SJSA1 (cell line): ENCODE data around the gene VSTM1. TPM values are rescaled to one million over a fixed set of nuclear protein-coding genes. Genes with fewer than 3 reads are reported as not detected.

ENCODE experiments used
- DNase-seq, 2 experiments: peaks; one replicate each; pipeline ENCODE4 v3.0.0-alpha.2; 2015 to 2020; ENCODE audit warnings: low spot score in 2 of 2, low read depth in 1 of 2
- H3K27ac ChIP-seq: fragments of 250-450 bp; sonication (Bioruptor Pico); 2 replicates; pipeline ENCODE4 v1.5.1; 2020; ENCODE audit warnings: mild to moderate bottlenecking, moderate library complexity
- H3K27me3 ChIP-seq: fragments of 250-450 bp; sonication (Bioruptor Pico); replicated peaks from 2 replicates; pipeline ENCODE4 v1.5.1; 2020; ENCODE audit warnings: mild to moderate bottlenecking, moderate library complexity
- H3K36me3 ChIP-seq: fragments of 250-450 bp; sonication (Bioruptor Pico); 2 replicates; pipeline ENCODE4 v1.5.1; 2020; ENCODE audit warnings: mild to moderate bottlenecking
- H3K4me1 ChIP-seq: fragments of 250-450 bp; sonication (Bioruptor Pico); replicated peaks from 2 replicates; pipeline ENCODE4 v1.6.1; 2021; ENCODE audit warnings: mild to moderate bottlenecking
- H3K4me3 ChIP-seq: fragments of 250-450 bp; sonication (Bioruptor Pico); 2 replicates; pipeline ENCODE4 v1.5.1; 2020; ENCODE audit warnings: mild to moderate bottlenecking
- H3K9me3 ChIP-seq: fragments of 250-450 bp; sonication (Bioruptor Pico); replicated peaks from 2 replicates; pipeline ENCODE4 v1.5.1; 2020; ENCODE audit warnings: mild to moderate bottlenecking
- total RNA-seq: library from RNA; depleted of rRNA; stranded (reverse); fragments of >200 nt; shearing (Covaris generic); gene quantifications from 2 replicates; pipeline ENCODE4 v1.2.3, GENCODE V29; 2014

The VSTM1 gene
- total RNA-seq, 1 experiment from 2014 or later, result not detected

DNA sequence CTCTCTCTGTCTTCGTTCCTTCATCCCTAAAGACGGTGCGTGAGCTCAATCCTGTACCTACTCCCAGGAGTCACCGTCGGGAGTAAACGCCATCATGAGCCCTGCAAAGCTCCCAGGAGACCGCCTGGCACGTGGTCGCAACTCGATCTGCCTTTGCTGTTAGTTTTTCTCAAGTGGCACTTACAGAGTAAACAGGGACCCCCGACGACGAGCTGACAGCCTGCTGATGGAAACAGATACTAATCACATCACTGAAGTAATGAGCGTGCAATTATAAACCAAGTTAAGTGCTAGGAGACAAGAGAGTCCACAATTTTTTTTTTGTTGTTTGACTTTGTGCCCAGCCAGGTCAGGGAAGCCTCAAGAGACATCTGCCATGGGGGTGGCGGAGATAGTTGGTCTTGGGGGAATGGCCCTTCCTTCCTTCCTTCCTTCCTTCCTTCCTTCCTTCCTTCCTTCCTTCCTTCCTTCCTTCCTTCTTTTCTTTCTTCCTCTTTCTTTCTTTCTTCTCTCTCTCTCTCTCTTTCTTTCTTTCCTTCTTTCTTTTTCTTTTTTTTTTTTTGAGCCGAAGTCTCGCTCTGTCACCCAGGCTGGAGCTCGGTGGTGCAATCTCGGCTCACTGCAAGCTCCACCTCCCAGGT, 48.7 kb downstream of the VSTM1 start:
- Histone ChIP-seq H3K4me3 (no peak overlapping the region), H3K36me3 (no peaks in the 10 kb centered on the region), H3K9me3 (peaks cover 3% of the 10 kb centered on the region; the same call in 1 of the 2 replicates), H3K27me3 (no peaks in the 10 kb centered on the region), H3K4me1 (peaks cover 10% of the 10 kb centered on the region), H3K27ac (no peak overlapping the region)
- no peak for DNase-seq

DNA sequence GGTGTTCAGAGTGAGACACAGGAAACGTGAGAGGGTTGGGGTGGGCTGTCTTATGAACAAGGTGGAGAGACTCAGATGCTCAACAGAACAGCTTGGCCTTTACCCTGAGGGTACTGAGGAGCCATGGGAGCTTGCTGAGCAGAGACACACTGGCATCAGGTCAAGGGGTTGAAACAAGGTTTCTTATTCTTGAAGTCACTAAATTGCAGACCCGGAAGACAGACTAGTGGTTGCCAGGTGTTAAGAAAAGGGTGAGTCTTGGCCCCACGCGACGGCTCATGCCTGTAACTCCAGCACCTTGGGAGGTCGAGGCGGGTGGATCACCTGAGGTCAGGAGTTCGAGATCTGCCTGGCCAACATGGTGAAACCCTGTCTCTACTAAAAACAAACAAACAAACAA, 49.8 kb downstream of the VSTM1 start:
- no peaks in the 10 kb centered on the region for H3K36me3 ChIP-seq
- H3K27me3 ChIP-seq, result no peaks in the 10 kb centered on the region
- no peak for DNase-seq
- peaks cover 7% of the 10 kb centered on the region for H3K4me1 ChIP-seq
- no peak overlapping the region for H3K4me3 ChIP-seq
- no peak overlapping the region for H3K27ac ChIP-seq
- H3K9me3 ChIP-seq, result peaks cover 3% of the 10 kb centered on the region; the same call in 1 of the 2 replicates

DNA sequence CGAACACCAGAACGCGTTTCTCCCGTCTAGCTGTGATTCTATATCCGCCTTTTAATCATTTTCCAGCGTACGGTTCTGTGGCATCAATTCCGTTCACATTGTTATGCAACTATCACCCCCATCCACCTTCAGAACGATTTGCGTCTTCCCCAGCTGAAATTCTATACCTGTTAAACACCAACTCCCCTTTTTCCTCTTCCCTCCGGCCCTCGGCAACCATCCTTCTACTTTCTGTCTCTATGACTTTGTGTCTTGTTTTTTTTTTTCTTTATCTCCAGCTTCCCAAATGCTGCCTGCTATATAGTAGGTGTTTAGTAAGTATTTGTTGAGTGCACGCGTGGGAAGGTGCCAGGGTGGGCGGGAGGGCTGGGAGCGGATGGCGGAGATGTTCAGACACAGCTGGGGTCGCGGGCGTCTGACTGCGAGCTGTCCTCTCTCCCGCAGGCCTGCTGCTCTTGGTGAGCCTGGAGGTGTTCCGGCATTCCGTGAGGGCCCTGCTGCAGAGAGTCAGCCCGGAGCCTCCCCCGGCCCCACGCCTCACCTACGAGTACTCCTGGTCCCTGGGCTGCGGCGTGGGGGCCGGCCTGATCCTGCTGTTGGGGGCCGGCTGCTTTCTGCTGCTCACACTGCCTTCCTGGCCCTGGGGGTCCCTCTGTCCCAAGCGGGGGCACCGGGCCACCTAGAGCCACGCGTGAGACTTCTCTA, 52.0 kb downstream of the VSTM1 start:
- Histone ChIP-seq H3K27me3 (no peaks in the 10 kb centered on the region), H3K4me3 (no peak overlapping the region), H3K27ac (no peak overlapping the region), H3K9me3 (no peaks in the 10 kb centered on the region), H3K36me3 (no peaks in the 10 kb centered on the region), H3K4me1 (peaks cover 21% of the 10 kb centered on the region)
- DNase-seq, result no peak

DNA sequence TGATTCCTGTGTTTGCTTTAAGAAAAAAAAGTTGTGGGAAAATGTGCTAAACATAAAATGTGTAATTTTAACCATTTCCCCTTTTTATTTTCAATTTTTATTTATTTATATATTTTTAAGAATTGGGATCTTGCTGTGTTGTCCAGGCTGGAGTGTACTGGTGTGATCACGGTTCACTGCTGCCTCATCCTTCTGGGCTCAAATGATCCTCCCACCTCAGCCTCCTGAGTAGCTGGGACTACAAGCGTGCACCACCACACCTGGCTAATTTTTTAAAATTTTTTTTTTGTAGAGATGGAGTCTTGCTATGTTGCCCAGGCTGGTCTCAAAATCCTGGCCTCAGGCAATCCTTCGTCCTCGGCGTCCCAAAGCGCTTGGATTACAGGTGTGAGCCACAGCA, 53.2 kb downstream of the VSTM1 start:
- H3K4me3 ChIP-seq, result no peak overlapping the region
- peaks cover 21% of the 10 kb centered on the region for H3K4me1 ChIP-seq
- DNase-seq, result no peak
- no peaks in the 10 kb centered on the region for H3K36me3 ChIP-seq
- H3K9me3 ChIP-seq, result no peaks in the 10 kb centered on the region
- H3K27ac ChIP-seq, result no peak overlapping the region
- no peaks in the 10 kb centered on the region for H3K27me3 ChIP-seq

DNA sequence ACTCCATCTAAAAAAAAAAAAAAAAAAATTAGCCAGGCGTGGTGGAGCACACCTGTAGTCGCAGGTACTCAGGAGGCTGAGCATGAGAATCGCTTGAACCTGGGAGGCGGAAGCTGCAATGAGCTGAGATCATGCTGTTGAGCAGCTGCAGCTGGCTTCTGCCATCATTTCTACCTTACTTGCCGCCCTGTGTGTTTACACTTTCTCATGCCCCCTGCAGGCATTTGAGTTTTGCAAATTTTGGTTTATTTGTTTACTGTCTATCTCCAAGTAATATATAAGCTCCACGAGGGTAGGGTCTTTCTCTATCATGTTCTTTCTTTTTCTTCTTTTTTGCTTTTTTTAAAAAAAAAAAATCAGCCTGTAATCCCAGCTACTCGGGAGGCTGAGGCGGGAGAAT, 54.3 kb downstream of the VSTM1 start:
- DNase-seq, result no peak
- no peaks in the 10 kb centered on the region for H3K9me3 ChIP-seq
- H3K4me1 ChIP-seq, result peaks cover 21% of the 10 kb centered on the region
- no peak overlapping the region for H3K27ac ChIP-seq
- H3K27me3 ChIP-seq, result no peaks in the 10 kb centered on the region
- H3K4me3 ChIP-seq, result no peak overlapping the region
- H3K36me3 ChIP-seq, result no peaks in the 10 kb centered on the region

DNA sequence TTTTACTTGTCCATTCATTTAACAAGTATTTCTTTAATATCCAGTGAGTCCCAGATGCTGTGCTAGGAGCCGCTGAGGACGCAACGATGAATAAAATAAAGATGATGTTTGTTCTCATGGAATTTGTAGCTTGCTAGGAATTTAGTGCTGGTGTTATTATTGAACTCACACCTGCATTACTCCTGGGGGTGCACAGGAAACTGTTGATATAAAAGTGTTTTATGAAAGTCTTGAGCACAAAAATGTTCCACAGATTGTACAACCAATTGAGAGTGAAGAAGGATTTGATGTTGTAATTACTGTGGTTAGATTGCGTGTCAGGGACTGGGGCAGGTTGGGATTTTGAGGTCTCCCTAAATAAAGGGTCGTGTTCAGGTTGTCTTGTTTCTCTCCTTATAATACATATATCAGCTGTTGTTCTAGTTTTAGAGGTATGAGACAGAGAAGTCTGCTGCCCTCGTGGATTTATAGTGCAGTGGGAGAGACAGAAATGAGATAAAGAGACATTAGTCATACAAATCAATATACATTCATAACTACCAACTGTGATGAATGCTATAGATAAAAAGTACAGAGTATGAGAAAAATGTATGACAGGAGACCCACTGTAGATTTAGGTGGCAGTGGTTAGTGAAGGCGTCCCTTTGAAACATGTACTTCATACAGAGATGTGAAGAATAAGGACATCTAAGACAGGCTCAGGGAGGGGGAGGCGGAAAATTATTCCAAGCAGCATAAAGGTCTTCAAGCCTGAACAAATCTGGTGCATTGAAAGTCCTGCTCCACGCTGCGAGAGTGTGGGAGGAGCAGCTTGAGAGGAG, 61.0 kb downstream of the VSTM1 start:
- Histone ChIP-seq H3K27ac (no peak overlapping the region), H3K36me3 (no peaks in the 10 kb centered on the region)

DNA sequence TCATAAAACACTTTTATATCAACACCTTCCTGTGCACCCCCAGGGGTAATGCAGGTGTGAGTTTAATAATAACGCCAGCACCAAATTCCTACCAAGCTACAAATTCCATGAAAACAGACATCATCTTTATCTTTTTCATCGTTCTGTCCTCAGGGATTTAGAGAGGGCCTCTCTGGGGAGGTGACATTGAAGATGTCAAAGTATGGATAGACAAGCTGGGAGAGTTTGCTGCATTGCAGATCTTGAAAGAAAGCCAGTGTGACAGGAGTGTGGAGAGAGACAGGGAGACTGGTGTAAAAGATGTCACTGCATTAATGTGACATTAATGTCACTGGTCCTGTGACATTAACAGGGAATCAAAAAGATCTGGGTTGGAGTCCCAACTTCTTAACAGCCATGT, 62.2 kb downstream of the VSTM1 start:
- 0 out of 2 replicates have a peak, but pooled peaks cover 3% of the 10 kb centered on the region for H3K4me1 ChIP-seq
- no peak overlapping the region for H3K4me3 ChIP-seq
- no peak overlapping the region for H3K27ac ChIP-seq
- DNase-seq, result no peak
- peaks cover 32% of the 10 kb centered on the region for H3K27me3 ChIP-seq
- no peaks in the 10 kb centered on the region for H3K36me3 ChIP-seq
- H3K9me3 ChIP-seq, result no peaks in the 10 kb centered on the region

More for the DNA sequence above, 61.0 kb downstream of the VSTM1 start:
- no peaks in the 10 kb centered on the region for H3K9me3 ChIP-seq
- no peak for DNase-seq
- peaks cover 30% of the 10 kb centered on the region for H3K27me3 ChIP-seq
- no peak overlapping the region for H3K4me3 ChIP-seq
- peaks cover 5% of the 10 kb centered on the region for H3K4me1 ChIP-seq

DNA sequence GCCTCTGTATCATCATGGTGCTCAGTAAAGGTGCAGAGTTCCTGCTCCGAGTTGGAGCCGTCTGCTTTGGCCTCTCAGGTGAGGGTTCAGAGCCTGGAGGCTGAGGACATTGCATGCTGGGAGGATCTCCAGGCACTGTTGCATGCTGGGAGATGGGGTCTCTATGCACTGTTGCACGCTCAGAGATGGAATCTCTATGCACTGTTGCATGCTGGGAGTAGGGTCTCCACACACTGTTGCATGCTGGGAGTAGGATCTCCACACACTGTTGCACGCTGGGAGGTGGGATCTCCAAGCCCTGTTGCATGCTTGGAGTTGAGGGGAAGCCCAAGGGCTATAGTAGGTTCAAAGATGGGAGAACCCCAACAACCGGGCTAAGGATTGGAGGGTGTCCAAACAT, 64.0 kb downstream of the VSTM1 start:
- Histone ChIP-seq H3K4me1 (0 out of 2 replicates have a peak, but pooled peaks cover 3% of the 10 kb centered on the region), H3K9me3 (no peaks in the 10 kb centered on the region), H3K27ac (no peak overlapping the region), H3K4me3 (no peak overlapping the region), H3K36me3 (no peaks in the 10 kb centered on the region), H3K27me3 (peaks cover 46% of the 10 kb centered on the region)
- no peak for DNase-seq

DNA sequence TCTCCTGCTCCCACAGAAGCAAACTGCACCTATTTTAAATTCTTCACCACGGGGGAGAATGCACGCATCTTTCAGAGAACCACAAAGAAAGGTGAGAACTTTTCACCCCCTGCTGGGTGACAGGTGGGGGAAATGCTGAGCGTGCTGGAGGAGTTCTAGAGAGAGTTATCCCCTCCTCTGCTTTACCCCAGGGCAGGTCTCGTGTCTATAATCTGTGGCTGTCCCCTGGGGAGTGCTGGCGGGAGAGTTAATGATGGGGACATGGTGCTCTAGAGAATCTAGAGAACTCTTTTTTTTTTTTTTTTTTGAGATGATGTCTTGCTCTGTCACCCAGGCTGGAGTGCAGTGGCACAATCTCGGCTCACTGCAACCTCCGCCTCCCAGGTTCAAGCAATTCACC, 65.5 kb downstream of the VSTM1 start:
- no peak for DNase-seq
- 0 out of 2 replicates have a peak, but pooled peaks cover 3% of the 10 kb centered on the region for H3K4me1 ChIP-seq
- H3K4me3 ChIP-seq, result no peak overlapping the region
- H3K9me3 ChIP-seq, result no peaks in the 10 kb centered on the region
- H3K36me3 ChIP-seq, result no peaks in the 10 kb centered on the region
- H3K27me3 ChIP-seq, result peaks cover 55% of the 10 kb centered on the region
- no peak overlapping the region for H3K27ac ChIP-seq

DNA sequence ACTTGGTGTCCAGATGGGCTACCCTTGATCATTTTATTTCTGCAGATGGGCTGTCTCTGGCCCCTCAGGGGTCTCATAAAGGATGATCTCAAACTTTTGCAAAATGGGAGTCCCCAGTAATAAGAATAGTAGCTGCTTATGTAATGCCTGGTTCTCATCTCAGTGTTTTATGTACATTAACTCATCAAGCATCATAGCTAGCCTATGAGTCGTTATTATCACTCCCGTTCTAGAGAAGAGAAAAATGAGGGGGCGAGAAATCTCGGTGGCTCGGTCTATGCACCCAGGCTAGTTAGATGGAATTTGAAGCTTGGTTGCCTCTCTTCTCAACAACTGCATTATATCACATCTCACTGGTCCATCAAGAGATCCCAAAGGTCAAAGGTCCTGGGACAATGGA, 68.9 kb downstream of the VSTM1 start:
- Histone ChIP-seq H3K4me1 (0 out of 2 replicates have a peak, but pooled peaks cover 5% of the 10 kb centered on the region), H3K27ac (no peak overlapping the region), H3K27me3 (peaks cover 52% of the 10 kb centered on the region), H3K36me3 (no peaks in the 10 kb centered on the region), H3K4me3 (no peak overlapping the region), H3K9me3 (no peaks in the 10 kb centered on the region)
- DNase-seq, result no peak

DNA sequence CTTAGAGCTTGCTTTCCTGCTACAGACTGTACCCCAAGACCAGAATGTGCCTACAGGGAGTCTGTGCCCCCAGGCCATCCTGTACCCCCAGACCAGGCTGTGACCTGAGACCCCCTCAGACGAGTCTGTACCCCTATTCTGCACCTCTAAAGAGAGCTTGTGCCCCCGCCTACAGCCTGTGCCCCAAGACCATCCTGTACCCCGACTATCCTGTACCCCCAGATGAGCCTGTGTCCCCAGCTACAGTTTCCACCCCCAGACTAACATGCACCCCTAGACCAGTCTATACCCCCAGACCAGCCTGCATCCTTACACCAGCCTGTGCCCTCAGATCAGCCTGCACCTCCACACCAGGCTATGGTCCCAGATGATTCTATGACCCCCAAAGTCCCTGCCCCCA, 70.2 kb downstream of the VSTM1 start:
- no peak overlapping the region for H3K4me3 ChIP-seq
- no peak for DNase-seq
- H3K9me3 ChIP-seq, result no peaks in the 10 kb centered on the region
- H3K36me3 ChIP-seq, result no peaks in the 10 kb centered on the region
- 0 out of 2 replicates have a peak, but pooled peaks cover 5% of the 10 kb centered on the region for H3K4me1 ChIP-seq
- no peak overlapping the region for H3K27ac ChIP-seq
- peaks cover 50% of the 10 kb centered on the region for H3K27me3 ChIP-seq

DNA sequence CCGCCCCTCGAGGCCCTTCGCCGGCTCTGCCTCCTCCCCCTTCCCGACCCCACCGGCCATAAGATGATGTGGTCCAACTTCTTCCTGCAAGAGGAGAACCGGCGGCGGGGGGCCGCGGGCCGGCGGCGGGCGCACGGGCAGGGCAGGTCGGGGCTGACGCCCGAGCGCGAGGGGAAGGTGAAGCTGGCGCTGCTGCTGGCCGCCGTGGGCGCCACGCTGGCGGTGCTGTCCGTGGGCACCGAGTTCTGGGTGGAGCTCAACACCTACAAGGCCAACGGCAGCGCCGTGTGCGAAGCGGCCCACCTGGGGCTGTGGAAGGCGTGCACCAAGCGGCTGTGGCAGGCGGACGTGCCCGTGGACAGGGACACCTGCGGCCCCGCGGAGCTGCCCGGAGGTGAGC, 70.9 kb downstream of the VSTM1 start:
- Histone ChIP-seq H3K27me3 (peaks cover 46% of the 10 kb centered on the region), H3K4me1 (0 out of 2 replicates have a peak, but pooled peaks cover 5% of the 10 kb centered on the region), H3K4me3 (no peak overlapping the region), H3K36me3 (no peaks in the 10 kb centered on the region), H3K9me3 (no peaks in the 10 kb centered on the region), H3K27ac (no peak overlapping the region)
- DNase-seq, result no peak

DNA sequence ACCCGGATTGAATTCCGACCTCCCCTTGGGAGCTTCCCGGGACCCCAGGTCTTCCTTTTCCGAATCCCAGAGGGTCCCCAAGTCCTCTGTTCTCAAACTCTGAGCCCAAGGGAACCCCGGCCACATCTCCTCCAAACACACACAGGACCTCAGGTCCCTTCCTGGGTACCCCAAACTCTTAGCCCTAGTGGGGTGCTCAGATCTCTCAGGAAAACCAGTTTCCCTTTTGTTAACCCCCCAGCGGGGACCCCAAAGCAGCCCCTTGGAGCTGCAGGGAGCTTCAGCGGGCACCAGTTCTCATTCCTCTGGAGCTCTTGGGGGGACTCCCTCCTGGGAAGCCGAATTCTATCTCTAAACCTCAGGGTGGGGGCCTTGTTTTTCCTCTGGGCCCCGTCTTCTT, 71.5 kb downstream of the VSTM1 start:
- Histone ChIP-seq H3K4me1 (0 out of 2 replicates have a peak, but pooled peaks cover 5% of the 10 kb centered on the region), H3K9me3 (no peaks in the 10 kb centered on the region), H3K4me3 (no peak overlapping the region), H3K27ac (no peak overlapping the region), H3K27me3 (peaks cover 43% of the 10 kb centered on the region), H3K36me3 (no peaks in the 10 kb centered on the region)
- no peak for DNase-seq
